ENCODE results near the gene EZR. TPM values are rescaled to one million over a fixed set of nuclear protein-coding genes. Genes with fewer than 3 reads are reported as not detected.

Gene EZR
- total and polyA plus RNA-seq, 9 of the 15 experiments (the other 6 are each of a cell fraction or from before 2014, with no cell fraction given) = 36.5 to 162 (median 104) TPM

DNA sequence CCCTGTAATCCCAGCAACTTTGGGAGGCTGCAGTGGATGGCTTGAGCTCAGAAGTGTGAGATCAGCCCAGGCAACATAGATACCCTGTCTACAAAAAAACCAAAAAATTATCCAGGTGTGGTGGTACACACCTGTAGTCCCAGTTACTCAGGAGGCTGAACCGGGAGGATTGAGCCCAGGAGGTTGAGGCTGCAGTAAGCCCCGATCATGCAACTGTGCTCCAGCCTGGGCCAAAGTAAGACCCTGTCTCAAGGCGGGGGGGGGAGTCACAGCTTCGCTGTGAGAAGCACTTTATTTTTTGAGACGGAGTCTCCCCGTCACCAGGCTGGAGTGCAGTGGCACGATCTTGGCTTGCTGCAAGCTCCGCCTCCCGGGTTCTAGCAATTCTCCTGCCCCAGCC, 54.2 kb downstream of the EZR start (continued):
- no peak for TF ChIP-seq NR4A1 (CRISPR knock-in tag; IDR thresholded peaks at IDR 0.05)
- no peak for TF ChIP-seq NR4A1 (tag; IDR thresholded peaks at IDR 0.05)
- TF ChIP-seq, protein P1, sequence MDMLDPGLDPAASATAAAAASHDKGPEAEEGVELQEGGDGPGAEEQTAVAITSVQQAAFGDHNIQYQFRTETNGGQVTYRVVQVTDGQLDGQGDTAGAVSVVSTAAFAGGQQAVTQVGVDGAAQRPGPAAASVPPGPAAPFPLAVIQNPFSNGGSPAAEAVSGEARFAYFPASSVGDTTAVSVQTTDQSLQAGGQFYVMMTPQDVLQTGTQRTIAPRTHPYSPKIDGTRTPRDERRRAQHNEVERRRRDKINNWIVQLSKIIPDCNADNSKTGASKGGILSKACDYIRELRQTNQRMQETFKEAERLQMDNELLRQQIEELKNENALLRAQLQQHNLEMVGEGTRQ (CRISPR knock-in tag; IDR thresholded peaks at IDR 0.05) = no peak
- TF ChIP-seq KDM2B (CRISPR knock-in tag; IDR thresholded peaks at IDR 0.05) = no peak
- peak; percentile 5; the same call in 1 of the 2 replicates for TF ChIP-seq POLR2AphosphoS5 (IDR thresholded peaks at IDR 0.05; ENCODE audit: control insufficient read depth, insufficient read depth, low read depth, low read length)
- TF ChIP-seq, protein P2, sequence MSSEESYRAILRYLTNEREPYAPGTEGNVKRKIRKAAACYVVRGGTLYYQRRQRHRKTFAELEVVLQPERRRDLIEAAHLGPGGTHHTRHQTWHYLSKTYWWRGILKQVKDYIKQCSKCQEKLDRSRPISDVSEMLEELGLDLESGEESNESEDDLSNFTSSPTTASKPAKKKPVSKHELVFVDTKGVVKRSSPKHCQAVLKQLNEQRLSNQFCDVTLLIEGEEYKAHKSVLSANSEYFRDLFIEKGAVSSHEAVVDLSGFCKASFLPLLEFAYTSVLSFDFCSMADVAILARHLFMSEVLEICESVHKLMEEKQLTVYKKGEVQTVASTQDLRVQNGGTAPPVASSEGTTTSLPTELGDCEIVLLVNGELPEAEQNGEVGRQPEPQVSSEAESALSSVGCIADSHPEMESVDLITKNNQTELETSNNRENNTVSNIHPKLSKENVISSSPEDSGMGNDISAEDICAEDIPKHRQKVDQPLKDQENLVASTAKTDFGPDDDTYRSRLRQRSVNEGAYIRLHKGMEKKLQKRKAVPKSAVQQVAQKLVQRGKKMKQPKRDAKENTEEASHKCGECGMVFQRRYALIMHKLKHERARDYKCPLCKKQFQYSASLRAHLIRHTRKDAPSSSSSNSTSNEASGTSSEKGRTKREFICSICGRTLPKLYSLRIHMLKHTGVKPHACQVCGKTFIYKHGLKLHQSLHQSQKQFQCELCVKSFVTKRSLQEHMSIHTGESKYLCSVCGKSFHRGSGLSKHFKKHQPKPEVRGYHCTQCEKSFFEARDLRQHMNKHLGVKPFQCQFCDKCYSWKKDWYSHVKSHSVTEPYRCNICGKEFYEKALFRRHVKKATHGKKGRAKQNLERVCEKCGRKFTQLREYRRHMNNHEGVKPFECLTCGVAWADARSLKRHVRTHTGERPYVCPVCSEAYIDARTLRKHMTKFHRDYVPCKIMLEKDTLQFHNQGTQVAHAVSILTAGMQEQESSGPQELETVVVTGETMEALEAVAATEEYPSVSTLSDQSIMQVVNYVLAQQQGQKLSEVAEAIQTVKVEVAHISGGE (CRISPR knock-in tag; IDR thresholded peaks at IDR 0.05) = no peak
